ENCODE data around the gene WIPF1.

Gene WIPF1

GRCh38 chr2:174618179-174618578 lies 20.6 kb upstream of the WIPF1 start:
- DNase-seq: no peak

GRCh38 chr2:174617718-174618117 lies 20.1 kb upstream of the WIPF1 start:
- DNase-seq: no peak

GRCh38 chr2:174617120-174617519 lies 19.5 kb upstream of the WIPF1 start:
- no peak for DNase-seq

GRCh38 chr2:174615871-174616436 lies 18.4 kb upstream of the WIPF1 start:
- no peak for DNase-seq

GRCh38 chr2:174614261-174614660 lies 16.7 kb upstream of the WIPF1 start:
- no peak for DNase-seq

GRCh38 chr2:174613531-174613930 lies 15.9 kb upstream of the WIPF1 start:
- DNase-seq: no peak

GRCh38 chr2:174612970-174613369 lies 15.4 kb upstream of the WIPF1 start:
- no peak for DNase-seq

- no peak for DNase-seq
Observed at GRCh38 chr2:174611854-174612253, 14.2 kb upstream of the WIPF1 start.

GRCh38 chr2:174611006-174611405 lies 13.4 kb upstream of the WIPF1 start:
- DNase-seq: no peak

GRCh38 chr2:174610243-174610995 lies 12.8 kb upstream of the WIPF1 start:
- DNase-seq: no peak

- no peak for DNase-seq
Observed at GRCh38 chr2:174609261-174609660, 11.7 kb upstream of the WIPF1 start.

GRCh38 chr2:174608866-174609214 lies 11.2 kb upstream of the WIPF1 start:
- no peak for DNase-seq

GRCh38 chr2:174607989-174608865 lies 10.6 kb upstream of the WIPF1 start:
- DNase-seq: no peak

- no peak for DNase-seq
Observed at GRCh38 chr2:174607584-174607983, 10.0 kb upstream of the WIPF1 start.

GRCh38 chr2:174606336-174606735 lies 8.7 kb upstream of the WIPF1 start:
- DNase-seq: peak; percentile 6

GRCh38 chr2:174605687-174606086 lies 8.1 kb upstream of the WIPF1 start:
- DNase-seq: peak; percentile 3

GRCh38 chr2:174603280-174603679 lies 5.7 kb upstream of the WIPF1 start:
- DNase-seq: peak; percentile 25

GRCh38 chr2:174602745-174603144 lies 5.1 kb upstream of the WIPF1 start:
- DNase-seq: no peak

GRCh38 chr2:174600349-174600748 lies 2.7 kb upstream of the WIPF1 start:
- no peak for DNase-seq

- DNase-seq: no peak
Observed at GRCh38 chr2:174599310-174599921, 1.8 kb upstream of the WIPF1 start.

GRCh38 chr2:174597009-174597344 lies 627 bp downstream of the WIPF1 start:
- DNase-seq: no peak

GRCh38 chr2:174595891-174596397 lies 1.7 kb downstream of the WIPF1 start:
- DNase-seq: no peak

- no peak for DNase-seq
Observed at GRCh38 chr2:174595116-174595809, 2.3 kb downstream of the WIPF1 start.
